ENCODE data around the gene DDOST. TPM values are rescaled to one million over a fixed set of nuclear protein-coding genes. Genes with fewer than 3 reads are reported as not detected.
"Not testable (repeated sequence)": the region's sequence is repeated elsewhere in the genome, so short reads cannot be mapped to it uniquely, and the experiment has no call there.

The DDOST gene
- total RNA-seq, 4 donors from 2014 or later: 70.3 to 157 (median 105) TPM

- no peaks in the 10 kb centered on the region for H3K36me3 ChIP-seq
- TF ChIP-seq POLR2AphosphoS5 (IDR thresholded peaks at IDR 0.05): no peak
- DNase-seq: no peak
- no peaks in the 10 kb centered on the region for H3K9me3 ChIP-seq
- intact Hi-C loops (cut with DNase I; ENCODE audit: low total_unique reads): no loop called here
- no peaks in the 10 kb centered on the region for H3K27me3 ChIP-seq
- no peak overlapping the region for H3K27ac ChIP-seq
- H3K4me1 ChIP-seq: no peaks in the 10 kb centered on the region
- in situ Hi-C loops (cut with MboI; ENCODE audit: low pct_ligation_motif_present in 1 of 4, low pct_unique_long_range_greater_than_20kb in 1 of 4, low sequenced_read_pairs in 3 of 4): loop anchor here in 2 of 4 donors (25.0 kb wide), 2 partner anchors 505 to 530 kb away; partner anchors contain the start of gene EIF4G3 (in 1 of the 2)
- 92 to 94% methylated on average over 6 to 9 of the region's 9 CpGs for WGBS, 2 donors (ENCODE audit: low coverage in 1 of 2)
- H3K4me3 ChIP-seq: no peak overlapping the region
Observed at GRCh38 chr1:20681999-20682398, 20.8 kb upstream of the DDOST start.

DNA sequence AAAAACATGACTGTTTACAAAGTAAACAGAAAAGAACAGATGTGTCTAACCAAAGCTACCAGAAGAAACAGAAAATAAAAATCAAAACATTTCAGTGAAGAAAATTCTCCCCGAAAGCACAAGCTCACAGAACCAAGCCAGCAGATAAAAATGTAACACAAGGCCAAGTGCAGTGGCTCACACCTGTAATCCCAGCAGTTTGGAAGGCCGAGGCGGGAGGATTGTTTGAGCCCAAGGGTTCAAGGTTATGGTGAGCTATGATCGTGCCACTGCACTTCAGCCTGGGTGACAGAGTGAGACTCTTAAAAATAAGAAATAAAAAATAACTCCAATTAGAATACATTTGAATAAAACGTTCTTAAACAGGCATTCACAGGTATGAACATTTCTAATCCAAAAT is 19.1 kb upstream of the DDOST start:
- Histone ChIP-seq H3K4me1 (no peaks in the 10 kb centered on the region), H3K4me3 (no peak overlapping the region), H3K27ac (no peak overlapping the region), H3K27me3 (no peaks in the 10 kb centered on the region), H3K36me3 (no peaks in the 10 kb centered on the region), H3K9me3 (no peaks in the 10 kb centered on the region)
- TF ChIP-seq EP300 (IDR thresholded peaks at IDR 0.05; ENCODE audit: low read depth): no peak
- TF ChIP-seq POLR2A (IDR thresholded peaks at IDR 0.05): no peak
- TF ChIP-seq CTCF (IDR thresholded peaks at IDR 0.05): no peak
- no peak for TF ChIP-seq POLR2AphosphoS5 (IDR thresholded peaks at IDR 0.05)
- intact Hi-C loops (cut with DNase I; ENCODE audit: low total_unique reads): no loop called here
- no peak for DNase-seq
- 69 to 75% methylated on average over 5 of the region's 5 CpGs for WGBS, 2 donors (ENCODE audit: low coverage in 1 of 2)
- in situ Hi-C loops (cut with MboI; ENCODE audit: low pct_ligation_motif_present in 1 of 4, low pct_unique_long_range_greater_than_20kb in 1 of 4, low sequenced_read_pairs in 3 of 4): loop anchor here in 2 of 4 donors (25.0 kb wide), 2 partner anchors 507 to 532 kb away; partner anchors contain the start of gene EIF4G3 (in 1 of the 2)

DNA sequence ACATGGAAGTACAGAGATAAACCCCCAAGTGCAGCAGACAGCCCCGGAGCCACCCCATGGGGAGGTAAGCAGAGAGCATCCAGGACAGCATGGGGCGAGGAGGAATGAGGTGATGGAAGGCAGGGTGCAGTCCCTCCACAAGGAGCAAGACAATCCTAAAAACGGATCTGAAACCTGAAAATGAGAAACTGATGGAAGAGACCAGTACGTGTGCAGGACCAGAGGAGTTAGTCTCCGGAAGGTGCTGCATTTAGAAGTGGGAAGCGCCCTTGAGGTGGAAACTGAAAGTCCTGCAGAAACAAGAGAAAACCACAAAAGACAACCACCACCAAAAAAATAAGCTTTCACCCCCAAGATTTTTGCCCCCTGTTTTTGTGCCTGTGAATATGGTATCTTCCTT is 17.4 kb upstream of the DDOST start:
- 69 to 87% methylated on average over 5 to 6 of the region's 6 CpGs for WGBS, 2 donors (ENCODE audit: low coverage in 1 of 2)

DNA sequence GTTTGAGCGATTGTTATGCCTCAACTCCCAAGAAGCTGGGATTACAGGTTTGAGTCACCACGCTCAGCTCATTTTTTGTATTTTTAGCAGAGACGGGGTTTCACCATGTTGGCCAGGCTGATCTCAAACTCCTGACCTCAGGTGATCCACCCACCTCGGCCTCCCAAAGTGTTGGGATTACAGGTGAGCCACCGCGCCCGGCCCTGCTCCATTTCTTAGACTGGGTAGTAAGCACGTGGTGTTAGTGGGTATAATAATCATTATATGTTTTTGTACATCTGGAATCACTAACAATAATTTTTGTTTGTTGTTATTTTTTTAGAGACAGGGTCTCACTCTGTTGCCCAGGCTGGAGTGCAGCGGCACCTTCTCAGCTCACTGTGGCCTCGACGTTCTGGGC is 12.5 kb upstream of the DDOST start:
- H3K4me3 ChIP-seq; intact Hi-C loops (cut with DNase I; ENCODE audit: low total_unique reads); DNase-seq; H3K4me1 ChIP-seq; H3K9me3 ChIP-seq; H3K36me3 ChIP-seq; H3K27ac ChIP-seq; H3K27me3 ChIP-seq; in situ Hi-C loops (cut with MboI; ENCODE audit: low pct_ligation_motif_present in 1 of 4, low pct_unique_long_range_greater_than_20kb in 1 of 4, low sequenced_read_pairs in 3 of 4): not testable (repeated sequence)
- WGBS, 2 donors (ENCODE audit: low coverage in 1 of 2): 89 to 95% methylated on average over 4 to 11 of the region's 11 CpGs

More for the DNA sequence above, 17.4 kb upstream of the DDOST start:
- no peaks in the 10 kb centered on the region for H3K4me1 ChIP-seq
- no peaks in the 10 kb centered on the region for H3K9me3 ChIP-seq
- in situ Hi-C loops (cut with MboI; ENCODE audit: low pct_ligation_motif_present in 1 of 4, low pct_unique_long_range_greater_than_20kb in 1 of 4, low sequenced_read_pairs in 3 of 4): loop anchor here in 2 of 4 donors (25.0 kb wide), 2 partner anchors 509 to 534 kb away; partner anchors contain the start of gene EIF4G3 (in 1 of the 2)
- DNase-seq: no peak
- no peak overlapping the region for H3K4me3 ChIP-seq
- no peaks in the 10 kb centered on the region for H3K27me3 ChIP-seq
- intact Hi-C loops (cut with DNase I; ENCODE audit: low total_unique reads): no loop called here
- TF ChIP-seq POLR2A (IDR thresholded peaks at IDR 0.05): no peak
- TF ChIP-seq CTCF (IDR thresholded peaks at IDR 0.05): no peak
- TF ChIP-seq EP300 (IDR thresholded peaks at IDR 0.05; ENCODE audit: low read depth): no peak
- no peak for TF ChIP-seq POLR2AphosphoS5 (IDR thresholded peaks at IDR 0.05)
- no peaks in the 10 kb centered on the region for H3K36me3 ChIP-seq
- no peak overlapping the region for H3K27ac ChIP-seq

GRCh38 chr1:20672265-20672632 is 11.1 kb upstream of the DDOST start:
- intact Hi-C loops (cut with DNase I; ENCODE audit: low total_unique reads): no loop called here

More at GRCh38 chr1:20672265-20672632, 11.1 kb upstream of the DDOST start:
- WGBS, 2 donors (ENCODE audit: low coverage in 1 of 2): 52 to 77% methylated on average over 2 to 4 of the region's 4 CpGs
- in situ Hi-C loops (cut with MboI; ENCODE audit: low pct_ligation_motif_present in 1 of 4, low pct_unique_long_range_greater_than_20kb in 1 of 4, low sequenced_read_pairs in 3 of 4): no loop called here
- Histone ChIP-seq H3K36me3 (no peaks in the 10 kb centered on the region), H3K4me1 (no peaks in the 10 kb centered on the region), H3K9me3 (no peaks in the 10 kb centered on the region), H3K27me3 (no peaks in the 10 kb centered on the region), H3K4me3 (no peak overlapping the region), H3K27ac (no peak overlapping the region)
- no peak for DNase-seq
- no peak for TF ChIP-seq POLR2A (IDR thresholded peaks at IDR 0.05)
- no peak for TF ChIP-seq POLR2AphosphoS5 (IDR thresholded peaks at IDR 0.05)
- TF ChIP-seq CTCF (IDR thresholded peaks at IDR 0.05): no peak
- no peak for TF ChIP-seq EP300 (IDR thresholded peaks at IDR 0.05; ENCODE audit: low read depth)

Measured in transverse colon (tissue), 4 donors.